Activated naive CD4-positive, alpha-beta T cell (primary cell): ENCODE results near the gene IQSEC2.

Source experiments
- DNase-seq, 4 experiments: peaks; one replicate each; lab custom pipeline; 2025; lab: John Stamatoyannopoulos, UW

IQSEC2 gene

GRCh38 chrX:53242310-53242709 is 39.1 kb downstream of the IQSEC2 start:
- DNase-seq: no peak

- no peak for DNase-seq
Observed at GRCh38 chrX:53241558-53241957, 39.8 kb downstream of the IQSEC2 start.

GRCh38 chrX:53239474-53239873 is 41.9 kb downstream of the IQSEC2 start:
- DNase-seq: peak in 2 of 4 experiments; percentile 36 to 51

GRCh38 chrX:53237056-53237455 is 44.3 kb downstream of the IQSEC2 start:
- no peak for DNase-seq

- no peak for DNase-seq
Observed at GRCh38 chrX:53236025-53236679, 45.2 kb downstream of the IQSEC2 start.

- no peak for DNase-seq
Observed at GRCh38 chrX:53235566-53235965, 45.8 kb downstream of the IQSEC2 start.

- no peak for DNase-seq
Observed at GRCh38 chrX:53234484-53234883, 46.9 kb downstream of the IQSEC2 start.

GRCh38 chrX:53233536-53233935 is 47.8 kb downstream of the IQSEC2 start:
- no peak for DNase-seq

GRCh38 chrX:53230116-53230515 is 51.3 kb downstream of the IQSEC2 start:
- no peak for DNase-seq

GRCh38 chrX:53227224-53227765 is 54.1 kb downstream of the IQSEC2 start:
- no peak for DNase-seq

- peak; percentile 40 to 87 (median 70) for DNase-seq
Observed at GRCh38 chrX:53224860-53225797, 56.3 kb downstream of the IQSEC2 start, which contains the start of gene KDM5C. KDM5C (minus strand) TSS chrX:53225207; CDS start chrX:53224889, 318 bp downstream.

GRCh38 chrX:53223955-53224859 is 57.2 kb downstream of the IQSEC2 start:
- peak in 1 of 4 experiments; percentile 45 for DNase-seq

GRCh38 chrX:53223068-53223693 is 58.2 kb downstream of the IQSEC2 start:
- DNase-seq: no peak
